Nephron (organoid): ENCODE data around the gene ZFR2.
A peak's percentile ranks its signal among the peaks of the same experiment; 100 is the strongest.

Source experiments
- H3K27ac Mint-ChIP-seq, 3 experiments: 2 replicates each; pipeline ENCODE4 v1.8.0; 2020; ENCODE audit warnings: mixed read lengths in 3 of 3, mild to moderate bottlenecking in 2 of 3, moderate library complexity in 1 of 3
- H3K27me3 Mint-ChIP-seq: 2 replicates; pipeline ENCODE4 v1.8.0; 2021; ENCODE audit warnings: low read depth, mild to moderate bottlenecking, moderate library complexity, mixed read lengths
- H3K36me3 Mint-ChIP-seq: 2 replicates; pipeline ENCODE4 v1.8.0; 2020; ENCODE audit warnings: low read depth, mixed read lengths
- H3K4me1 Mint-ChIP-seq: 2 replicates; pipeline ENCODE4 v1.8.0; 2020; ENCODE audit warnings: mixed read lengths
- H3K4me3 Mint-ChIP-seq, 3 experiments: 2 replicates each; pipeline ENCODE4 v1.8.0; 2020; ENCODE audit warnings: mild to moderate bottlenecking in 3 of 3, mixed read lengths in 3 of 3, moderate library complexity in 2 of 3
- H3K9me3 Mint-ChIP-seq: 2 replicates; pipeline ENCODE4 v1.8.0; 2020; ENCODE audit warnings: mixed read lengths
- CTCF ChIP-seq, 3 experiments: fragments of 200-600 bp; sonication (generic); IDR thresholded peaks; one replicate each; pipeline ENCODE4 v1.5.0; 2021; ENCODE audit warnings: antibody characterized with exemption in 3 of 3; ENCODE audit not compliant: unreplicated experiment in 3 of 3

The ZFR2 gene

GRCh38 chr19:3782330-3782729, 86.5 kb downstream of the ZFR2 start:
- no peak for TF ChIP-seq CTCF (IDR thresholded peaks at IDR 0.05; ENCODE audit: unreplicated experiment in 3 of 3)
- Mint-ChIP-seq H3K36me3 (peaks cover 5% of the 10 kb centered on the region), H3K4me1 (no peaks in the 10 kb centered on the region), H3K27me3 (peaks cover 50% of the 10 kb centered on the region), H3K9me3 (peaks cover 16% of the 10 kb centered on the region), H3K27ac (no peak overlapping the region), H3K4me3 (peak overlapping the region; percentile 23 to 57 (median 50))

GRCh38 chr19:3781603-3782002, 87.2 kb downstream of the ZFR2 start:
- H3K27me3 Mint-ChIP-seq: peaks cover 43% of the 10 kb centered on the region
- no peak for TF ChIP-seq CTCF (IDR thresholded peaks at IDR 0.05; ENCODE audit: unreplicated experiment in 3 of 3)
- H3K9me3 Mint-ChIP-seq: peaks cover 16% of the 10 kb centered on the region
- no peak overlapping the region for H3K4me3 Mint-ChIP-seq
- no peaks in the 10 kb centered on the region for H3K4me1 Mint-ChIP-seq
- no peak overlapping the region for H3K27ac Mint-ChIP-seq
- H3K36me3 Mint-ChIP-seq: peaks cover 5% of the 10 kb centered on the region

GRCh38 chr19:3780786-3781304, 88.0 kb downstream of the ZFR2 start:
- H3K4me3 Mint-ChIP-seq: no peak overlapping the region
- no peak for TF ChIP-seq CTCF (IDR thresholded peaks at IDR 0.05; ENCODE audit: unreplicated experiment in 3 of 3)
- no peak overlapping the region for H3K27ac Mint-ChIP-seq
- peaks cover 16% of the 10 kb centered on the region for H3K9me3 Mint-ChIP-seq
- no peaks in the 10 kb centered on the region for H3K4me1 Mint-ChIP-seq
- peaks cover 5% of the 10 kb centered on the region for H3K36me3 Mint-ChIP-seq
- peaks cover 44% of the 10 kb centered on the region for H3K27me3 Mint-ChIP-seq

GRCh38 chr19:3778899-3779723, 89.7 kb downstream of the ZFR2 start:
- no peaks in the 10 kb centered on the region for H3K4me1 Mint-ChIP-seq
- H3K27ac Mint-ChIP-seq: no peak overlapping the region
- peaks cover 28% of the 10 kb centered on the region for H3K27me3 Mint-ChIP-seq
- H3K36me3 Mint-ChIP-seq: peaks cover 5% of the 10 kb centered on the region
- H3K4me3 Mint-ChIP-seq: no peak overlapping the region
- no peak for TF ChIP-seq CTCF (IDR thresholded peaks at IDR 0.05; ENCODE audit: unreplicated experiment in 3 of 3)
- peaks cover 16% of the 10 kb centered on the region for H3K9me3 Mint-ChIP-seq

- H3K27ac Mint-ChIP-seq: no peak overlapping the region
- no peaks in the 10 kb centered on the region for H3K4me1 Mint-ChIP-seq
- H3K27me3 Mint-ChIP-seq: peaks cover 25% of the 10 kb centered on the region
- TF ChIP-seq CTCF (IDR thresholded peaks at IDR 0.05; ENCODE audit: unreplicated experiment in 3 of 3): no peak
- peaks cover 5% of the 10 kb centered on the region for H3K36me3 Mint-ChIP-seq
- peaks cover 16% of the 10 kb centered on the region for H3K9me3 Mint-ChIP-seq
- no peak overlapping the region for H3K4me3 Mint-ChIP-seq
These were observed 90.6 kb downstream of the ZFR2 start for GRCh38 chr19:3778104-3778867.
